AG09309 (cell line): ENCODE measurements around the gene RPA1.

Source experiments
- DNase-seq: peaks from one replicate; pipeline ENCODE4 v3.0.0-alpha.2; 2010; ENCODE audit warnings: low read depth
- H3K4me3 ChIP-seq: 2 replicates; pipeline ENCODE4 v1.5.1; 2011; ENCODE audit warnings: mild to moderate bottlenecking, low read depth, low read length, moderate library complexity; ENCODE audit not compliant: control insufficient read depth
- TF ChIP-seq, protein P1 (sequence below): IDR thresholded peaks from 2 replicates; pipeline ENCODE4 v1.5.1; 2011; ENCODE audit warnings: mild to moderate bottlenecking, low read depth, low read length, inconsistent platforms; ENCODE audit not compliant: insufficient read depth, control insufficient read depth; ENCODE audit errors: missing control alignments

The RPA1 gene

DNA sequence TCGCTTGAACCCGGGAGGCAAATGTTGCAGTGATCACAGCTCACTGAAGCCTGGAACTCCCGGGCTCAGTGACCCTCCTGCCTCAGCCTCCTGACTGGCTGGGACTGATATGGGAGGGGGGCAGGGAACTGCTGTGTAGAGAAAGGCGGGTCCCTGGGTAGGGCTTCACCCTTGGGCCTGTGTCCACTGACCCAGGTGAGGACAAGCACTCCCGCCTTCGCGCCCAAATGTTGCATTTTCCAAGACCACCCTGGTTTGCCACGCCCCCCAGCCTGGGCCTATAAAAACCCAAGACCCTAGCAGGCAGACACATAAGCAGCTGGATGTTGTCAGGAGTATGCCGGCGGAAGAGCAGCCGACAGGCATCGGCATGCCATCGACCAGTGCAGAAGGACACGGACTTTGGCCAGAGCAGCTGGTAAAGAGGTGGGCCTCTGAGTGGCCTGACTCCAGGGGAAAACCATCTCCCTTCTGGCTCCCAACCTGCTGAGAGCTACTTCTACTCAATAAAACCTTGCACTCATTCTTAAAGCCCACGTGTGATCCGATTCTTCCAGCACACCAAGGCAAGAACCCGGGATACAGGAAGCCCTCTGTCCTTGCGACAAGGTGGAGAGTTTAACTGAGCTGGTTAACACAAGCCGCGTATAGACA lies 19.2 kb upstream of the RPA1 start:
- TF ChIP-seq, protein P1, sequence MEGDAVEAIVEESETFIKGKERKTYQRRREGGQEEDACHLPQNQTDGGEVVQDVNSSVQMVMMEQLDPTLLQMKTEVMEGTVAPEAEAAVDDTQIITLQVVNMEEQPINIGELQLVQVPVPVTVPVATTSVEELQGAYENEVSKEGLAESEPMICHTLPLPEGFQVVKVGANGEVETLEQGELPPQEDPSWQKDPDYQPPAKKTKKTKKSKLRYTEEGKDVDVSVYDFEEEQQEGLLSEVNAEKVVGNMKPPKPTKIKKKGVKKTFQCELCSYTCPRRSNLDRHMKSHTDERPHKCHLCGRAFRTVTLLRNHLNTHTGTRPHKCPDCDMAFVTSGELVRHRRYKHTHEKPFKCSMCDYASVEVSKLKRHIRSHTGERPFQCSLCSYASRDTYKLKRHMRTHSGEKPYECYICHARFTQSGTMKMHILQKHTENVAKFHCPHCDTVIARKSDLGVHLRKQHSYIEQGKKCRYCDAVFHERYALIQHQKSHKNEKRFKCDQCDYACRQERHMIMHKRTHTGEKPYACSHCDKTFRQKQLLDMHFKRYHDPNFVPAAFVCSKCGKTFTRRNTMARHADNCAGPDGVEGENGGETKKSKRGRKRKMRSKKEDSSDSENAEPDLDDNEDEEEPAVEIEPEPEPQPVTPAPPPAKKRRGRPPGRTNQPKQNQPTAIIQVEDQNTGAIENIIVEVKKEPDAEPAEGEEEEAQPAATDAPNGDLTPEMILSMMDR: no peak
- H3K4me3 ChIP-seq: no peak overlapping the region
- no peak for DNase-seq

DNA sequence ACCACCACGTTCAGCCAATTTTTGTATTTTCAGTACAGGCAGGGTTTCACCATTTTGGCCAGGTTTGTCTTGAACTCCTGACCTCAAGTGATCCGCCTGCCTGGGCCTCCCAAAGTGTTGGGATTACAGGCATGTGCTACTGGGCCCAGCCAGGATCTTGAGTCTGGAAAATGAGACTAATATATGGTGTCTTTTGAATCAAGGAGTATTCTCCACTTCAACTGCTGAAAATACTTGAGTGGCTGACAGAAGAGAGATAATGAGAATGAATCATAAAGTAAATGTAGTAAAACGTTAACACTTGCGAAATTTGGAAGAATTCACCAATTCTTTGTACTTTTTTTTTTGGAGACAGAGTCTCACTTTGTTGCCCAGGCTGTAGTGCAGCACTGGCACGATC lies 16.7 kb upstream of the RPA1 start:
- TF ChIP-seq, protein P1: no peak
- DNase-seq: peak; percentile 47
- H3K4me3 ChIP-seq: no peak overlapping the region

DNA sequence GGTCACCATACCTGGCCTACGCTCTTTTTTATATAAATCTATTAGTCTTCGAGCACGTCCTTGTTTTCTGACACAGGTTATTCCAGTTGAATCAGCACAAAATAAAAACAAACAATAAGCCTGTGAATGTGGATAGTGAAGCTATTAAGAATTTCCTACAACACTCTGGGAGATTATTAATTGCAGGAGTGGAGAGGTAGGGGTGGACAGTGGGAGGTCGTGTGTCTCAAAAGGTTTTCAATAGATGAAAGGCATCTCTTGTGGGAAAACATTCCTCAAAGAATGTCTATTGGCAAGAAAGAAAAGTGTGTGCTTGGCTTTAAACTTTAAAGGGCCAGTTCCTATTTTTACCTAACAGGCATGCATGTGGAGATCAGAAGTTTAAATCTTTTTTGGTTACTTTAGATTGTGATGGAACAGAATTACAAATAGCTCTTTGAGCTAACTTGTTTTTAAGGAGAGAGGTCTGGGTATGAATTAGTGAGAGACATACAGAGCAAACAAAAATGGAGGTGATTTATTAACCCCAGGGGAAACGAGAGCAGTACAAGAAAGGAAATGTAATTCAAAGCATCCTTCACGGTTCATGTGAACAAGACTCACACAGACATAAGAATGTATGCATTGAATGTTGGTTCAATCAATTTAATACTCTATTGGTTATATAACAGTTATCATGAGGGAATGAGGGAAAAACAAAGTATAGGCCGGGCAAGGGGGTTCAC lies 9.1 kb upstream of the RPA1 start:
- DNase-seq: no peak
- TF ChIP-seq, protein P1: no peak
- H3K4me3 ChIP-seq: no peak overlapping the region

DNA sequence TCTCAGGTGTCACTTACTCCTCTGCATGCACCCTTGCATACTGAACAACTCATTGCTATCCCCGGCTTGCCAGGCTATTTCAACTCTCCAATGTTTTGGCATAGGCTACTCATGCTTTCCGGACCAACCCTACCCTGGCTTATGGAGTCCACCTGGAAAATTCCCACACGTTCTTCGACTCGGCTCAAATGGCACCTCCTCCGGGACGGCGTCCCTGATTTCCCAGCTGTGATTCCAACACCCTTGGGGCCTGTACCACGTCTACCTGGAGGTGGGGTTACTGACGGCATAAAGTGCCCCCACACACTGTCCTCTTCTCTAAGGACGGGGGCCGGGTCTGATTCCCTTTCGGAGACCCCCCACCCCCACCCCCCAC lies 601 bp upstream of the RPA1 start:
- TF ChIP-seq, protein P1: no peak
- H3K4me3 ChIP-seq: peak overlapping the region; percentile 59
- DNase-seq: no peak

DNA sequence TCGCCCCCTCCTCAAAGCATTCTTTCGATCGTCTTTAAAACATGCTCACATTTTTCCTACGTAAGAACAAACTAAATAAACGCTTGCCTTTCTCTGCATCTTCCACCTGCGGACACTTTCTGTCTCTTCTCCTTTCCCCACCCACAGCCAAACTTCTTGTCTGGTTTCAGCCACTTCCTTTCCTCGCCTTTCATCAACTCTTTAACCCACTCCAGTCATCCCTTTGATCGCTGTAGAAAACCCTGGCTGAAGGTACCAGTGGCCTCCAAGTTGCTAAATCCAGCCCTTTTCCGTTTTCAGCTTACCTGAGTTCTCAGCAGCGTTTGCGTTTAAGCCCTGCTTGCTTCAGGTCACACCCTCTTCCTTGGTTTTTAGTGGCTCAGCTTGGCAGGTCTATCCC lies 483 bp downstream of the RPA1 start:
- DNase-seq: no peak
- TF ChIP-seq, protein P1: no peak
- H3K4me3 ChIP-seq: peak overlapping the region; percentile 54

DNA sequence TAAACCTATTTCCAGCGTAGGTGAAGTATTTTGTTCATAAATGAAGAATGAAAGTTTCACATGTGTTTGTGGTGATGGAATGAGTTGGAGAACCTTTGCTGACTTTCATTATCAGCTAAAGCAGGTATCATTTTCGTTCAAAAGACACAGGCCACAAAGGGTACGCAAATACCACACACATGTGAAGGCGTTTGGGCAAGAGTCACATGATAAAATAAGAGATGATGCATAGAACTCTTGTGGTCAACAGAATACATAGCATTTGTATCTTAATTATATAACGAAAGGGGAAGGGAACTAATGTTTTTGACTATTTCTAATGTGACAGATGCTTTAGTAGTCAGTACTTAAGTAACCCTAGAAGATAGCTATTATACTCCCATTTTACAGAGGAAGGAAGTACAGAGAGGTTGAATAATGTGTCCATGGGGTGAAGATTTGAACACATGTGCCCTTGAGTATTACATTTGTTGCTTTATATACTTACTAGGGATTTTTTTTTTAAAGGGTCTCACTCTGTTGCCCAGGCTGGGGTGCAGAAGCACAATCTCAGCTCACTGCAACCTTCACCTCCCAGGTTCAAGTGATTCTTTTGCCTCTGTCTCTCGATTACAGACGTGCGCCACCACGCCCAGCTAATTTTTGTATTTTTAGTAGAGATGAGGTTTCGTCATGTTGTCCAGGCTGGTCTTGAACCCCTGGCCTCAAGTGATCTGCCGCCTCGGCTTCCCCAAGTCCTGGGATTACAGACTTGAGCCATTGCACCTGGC lies 4.8 kb downstream of the RPA1 start:
- H3K4me3 ChIP-seq: no peak overlapping the region
- no peak for DNase-seq
- TF ChIP-seq, protein P1: no peak
